ENCODE results near the gene MPRIP. TPM values are rescaled to one million over a fixed set of nuclear protein-coding genes. Genes with fewer than 3 reads are reported as not detected.

The MPRIP gene
- polyA plus RNA-seq, 1 donor (not counting 4 experiments of a cell fraction or from before 2014, with no cell fraction given): 113 TPM

GRCh38 chr17:17137731-17138585 lies 95.7 kb downstream of the MPRIP start:
- Histone ChIP-seq H4K20me1 (ENCODE audit: control insufficient read depth, extremely low read depth, insufficient read depth, low read length) (peaks cover 11% of the 10 kb centered on the region), H3K9ac (ENCODE audit: control insufficient read depth, extremely low read depth, insufficient read depth, low read length) (no peak overlapping the region), H3K27me3 (ENCODE audit: control insufficient read depth, extremely low read depth, insufficient read depth, low read length) (no peaks in the 10 kb centered on the region), H3K4me2 (ENCODE audit: control insufficient read depth, extremely low read depth, insufficient read depth, low read depth, low read length) (no peak overlapping the region), H3K27ac (ENCODE audit: control insufficient read depth, insufficient read depth, low read length) (no peak overlapping the region), H3K4me3 (ENCODE audit: control insufficient read depth in 2 of 3, extremely low read depth in 1 of 3, insufficient read depth in 2 of 3, low read depth in 1 of 3, low read length in 3 of 3) (no peak overlapping the region), H3K4me1 (ENCODE audit: control insufficient read depth, extremely low read depth, insufficient read depth, low read length) (peaks cover 26% of the 10 kb centered on the region), H3K9me1 (ENCODE audit: control insufficient read depth, extremely low read depth, insufficient read depth, low read length) (peaks cover 3% of the 10 kb centered on the region), H3K9me3 (ENCODE audit: control insufficient read depth, low read depth, low read length) (no peaks in the 10 kb centered on the region), H3K79me2 (ENCODE audit: control insufficient read depth, insufficient read depth, low read length) (no peaks in the 10 kb centered on the region), H3K36me3 (ENCODE audit: control insufficient read depth in 2 of 2, extremely low read depth in 1 of 2, insufficient read depth in 2 of 2, low read length in 2 of 2) (peaks cover 54 to 70% of the 10 kb centered on the region in 2 experiments), H2AFZ (ENCODE audit: control insufficient read depth, low read length) (no peak overlapping the region)
- FAIRE-seq (no peak), DNase-seq (ENCODE audit: low read depth, low spot score) (no peak)
- dilution Hi-C loops (cut with MboI; ENCODE audit: extremely low pct_ligation_motif_present, low sequenced_read_pairs): no loop called here
- TF ChIP-seq EZH2 (IDR thresholded peaks at IDR 0.05; ENCODE audit: low read length) (no peak), CTCF (optimal IDR thresholded peaks at IDR 0.05 in 1 of 3, IDR thresholded peaks at IDR 0.05 in 1 of 3, conservative IDR thresholded peaks at IDR 0.05 in 1 of 3; ENCODE audit: extremely low read depth in 1 of 3, insufficient read depth in 2 of 3, low read length in 3 of 3) (no peak)

- Histone ChIP-seq H4K20me1 (ENCODE audit: control insufficient read depth, extremely low read depth, insufficient read depth, low read length) (peaks cover 5% of the 10 kb centered on the region), H3K4me1 (ENCODE audit: control insufficient read depth, extremely low read depth, insufficient read depth, low read length) (peaks cover 26% of the 10 kb centered on the region), H3K79me2 (ENCODE audit: control insufficient read depth, insufficient read depth, low read length) (no peaks in the 10 kb centered on the region), H2AFZ (ENCODE audit: control insufficient read depth, low read length) (no peak overlapping the region), H3K4me2 (ENCODE audit: control insufficient read depth, extremely low read depth, insufficient read depth, low read depth, low read length) (no peak overlapping the region), H3K27ac (ENCODE audit: control insufficient read depth, insufficient read depth, low read length) (no peak overlapping the region), H3K36me3 (ENCODE audit: control insufficient read depth in 2 of 2, extremely low read depth in 1 of 2, insufficient read depth in 2 of 2, low read length in 2 of 2) (peaks cover 47 to 73% of the 10 kb centered on the region in 2 experiments), H3K9ac (ENCODE audit: control insufficient read depth, extremely low read depth, insufficient read depth, low read length) (no peak overlapping the region), H3K9me1 (ENCODE audit: control insufficient read depth, extremely low read depth, insufficient read depth, low read length) (peaks cover 3% of the 10 kb centered on the region), H3K27me3 (ENCODE audit: control insufficient read depth, extremely low read depth, insufficient read depth, low read length) (no peaks in the 10 kb centered on the region), H3K4me3 (ENCODE audit: control insufficient read depth in 2 of 3, extremely low read depth in 1 of 3, insufficient read depth in 2 of 3, low read depth in 1 of 3, low read length in 3 of 3) (no peak overlapping the region), H3K9me3 (ENCODE audit: control insufficient read depth, low read depth, low read length) (no peaks in the 10 kb centered on the region)
- DNase-seq (ENCODE audit: low read depth, low spot score) (no peak), FAIRE-seq (no peak)
- dilution Hi-C loops (cut with MboI; ENCODE audit: extremely low pct_ligation_motif_present, low sequenced_read_pairs): no loop called here
- no peak for TF ChIP-seq EZH2 (IDR thresholded peaks at IDR 0.05; ENCODE audit: low read length)
- TF ChIP-seq CTCF (optimal IDR thresholded peaks at IDR 0.05 in 1 of 3, IDR thresholded peaks at IDR 0.05 in 1 of 3, conservative IDR thresholded peaks at IDR 0.05 in 1 of 3; ENCODE audit: extremely low read depth in 1 of 3, insufficient read depth in 2 of 3, low read length in 3 of 3): no peak
These were observed 97.8 kb downstream of the MPRIP start for GRCh38 chr17:17139972-17140589.
